Measurements from ENCODE around the gene MTAP.

DNA sequence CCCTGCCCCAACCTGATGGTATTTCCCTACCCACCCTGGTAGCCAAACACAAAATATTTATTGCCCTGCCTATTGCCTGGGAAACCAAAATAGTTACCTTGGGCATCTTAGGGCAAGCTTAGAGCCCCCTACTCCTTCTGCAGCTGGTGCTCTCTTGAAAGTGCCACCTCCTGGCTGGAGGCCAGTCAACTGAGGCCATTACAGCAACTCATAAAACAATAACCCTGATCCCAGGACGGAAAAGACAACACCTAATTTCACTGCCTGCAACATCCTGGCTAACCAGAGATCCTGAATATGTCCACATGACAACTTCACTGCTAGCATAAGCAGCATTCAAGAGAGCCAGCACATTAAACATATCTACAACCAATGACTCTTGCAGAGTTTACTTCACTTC lies 38.7 kb downstream of the MTAP start:
- no peak for TF ChIP-seq ZNF3 (CRISPR knock-in tag; IDR thresholded peaks at IDR 0.05)
- TF ChIP-seq POLR2AphosphoS5 (IDR thresholded peaks at IDR 0.05; ENCODE audit: low read depth, low read length): no peak
- no peak for TF ChIP-seq ZNF816 (CRISPR knock-in tag; IDR thresholded peaks at IDR 0.05; ENCODE audit: borderline replicate concordance)
- TF ChIP-seq MEIS1 (CRISPR knock-in tag; IDR thresholded peaks at IDR 0.05; ENCODE audit: borderline replicate concordance): no peak
- TF ChIP-seq, protein P1, sequence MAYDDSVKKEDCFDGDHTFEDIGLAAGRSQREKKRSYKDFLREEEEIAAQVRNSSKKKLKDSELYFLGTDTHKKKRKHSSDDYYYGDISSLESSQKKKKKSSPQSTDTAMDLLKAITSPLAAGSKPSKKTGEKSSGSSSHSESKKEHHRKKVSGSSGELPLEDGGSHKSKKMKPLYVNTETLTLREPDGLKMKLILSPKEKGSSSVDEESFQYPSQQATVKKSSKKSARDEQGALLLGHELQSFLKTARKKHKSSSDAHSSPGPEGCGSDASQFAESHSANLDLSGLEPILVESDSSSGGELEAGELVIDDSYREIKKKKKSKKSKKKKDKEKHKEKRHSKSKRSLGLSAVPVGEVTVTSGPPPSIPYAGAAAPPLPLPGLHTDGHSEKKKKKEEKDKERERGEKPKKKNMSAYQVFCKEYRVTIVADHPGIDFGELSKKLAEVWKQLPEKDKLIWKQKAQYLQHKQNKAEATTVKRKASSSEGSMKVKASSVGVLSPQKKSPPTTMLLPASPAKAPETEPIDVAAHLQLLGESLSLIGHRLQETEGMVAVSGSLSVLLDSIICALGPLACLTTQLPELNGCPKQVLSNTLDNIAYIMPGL (CRISPR knock-in tag; IDR thresholded peaks at IDR 0.05; ENCODE audit: borderline replicate concordance in 1 of 2, low read depth in 1 of 2): no peak
- TF ChIP-seq KDM1A (CRISPR knock-in tag; IDR thresholded peaks at IDR 0.05): no peak
- TF ChIP-seq ZSCAN25 (CRISPR knock-in tag; IDR thresholded peaks at IDR 0.05): no peak
- TF ChIP-seq, protein P2, sequence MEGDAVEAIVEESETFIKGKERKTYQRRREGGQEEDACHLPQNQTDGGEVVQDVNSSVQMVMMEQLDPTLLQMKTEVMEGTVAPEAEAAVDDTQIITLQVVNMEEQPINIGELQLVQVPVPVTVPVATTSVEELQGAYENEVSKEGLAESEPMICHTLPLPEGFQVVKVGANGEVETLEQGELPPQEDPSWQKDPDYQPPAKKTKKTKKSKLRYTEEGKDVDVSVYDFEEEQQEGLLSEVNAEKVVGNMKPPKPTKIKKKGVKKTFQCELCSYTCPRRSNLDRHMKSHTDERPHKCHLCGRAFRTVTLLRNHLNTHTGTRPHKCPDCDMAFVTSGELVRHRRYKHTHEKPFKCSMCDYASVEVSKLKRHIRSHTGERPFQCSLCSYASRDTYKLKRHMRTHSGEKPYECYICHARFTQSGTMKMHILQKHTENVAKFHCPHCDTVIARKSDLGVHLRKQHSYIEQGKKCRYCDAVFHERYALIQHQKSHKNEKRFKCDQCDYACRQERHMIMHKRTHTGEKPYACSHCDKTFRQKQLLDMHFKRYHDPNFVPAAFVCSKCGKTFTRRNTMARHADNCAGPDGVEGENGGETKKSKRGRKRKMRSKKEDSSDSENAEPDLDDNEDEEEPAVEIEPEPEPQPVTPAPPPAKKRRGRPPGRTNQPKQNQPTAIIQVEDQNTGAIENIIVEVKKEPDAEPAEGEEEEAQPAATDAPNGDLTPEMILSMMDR (CRISPR knock-in tag; IDR thresholded peaks at IDR 0.05): no peak
- no peak for TF ChIP-seq ZNF441 (CRISPR knock-in tag; IDR thresholded peaks at IDR 0.05; ENCODE audit: borderline replicate concordance)
- no peak for TF ChIP-seq KLF12 (CRISPR knock-in tag; IDR thresholded peaks at IDR 0.05; ENCODE audit: borderline replicate concordance)
